GDM1 (cell line): ENCODE data around the gene NRIP1.

Experiments
- DNase-seq: peaks from one replicate; lab custom pipeline; 2025; lab: John Stamatoyannopoulos, UW

Gene NRIP1

DNA sequence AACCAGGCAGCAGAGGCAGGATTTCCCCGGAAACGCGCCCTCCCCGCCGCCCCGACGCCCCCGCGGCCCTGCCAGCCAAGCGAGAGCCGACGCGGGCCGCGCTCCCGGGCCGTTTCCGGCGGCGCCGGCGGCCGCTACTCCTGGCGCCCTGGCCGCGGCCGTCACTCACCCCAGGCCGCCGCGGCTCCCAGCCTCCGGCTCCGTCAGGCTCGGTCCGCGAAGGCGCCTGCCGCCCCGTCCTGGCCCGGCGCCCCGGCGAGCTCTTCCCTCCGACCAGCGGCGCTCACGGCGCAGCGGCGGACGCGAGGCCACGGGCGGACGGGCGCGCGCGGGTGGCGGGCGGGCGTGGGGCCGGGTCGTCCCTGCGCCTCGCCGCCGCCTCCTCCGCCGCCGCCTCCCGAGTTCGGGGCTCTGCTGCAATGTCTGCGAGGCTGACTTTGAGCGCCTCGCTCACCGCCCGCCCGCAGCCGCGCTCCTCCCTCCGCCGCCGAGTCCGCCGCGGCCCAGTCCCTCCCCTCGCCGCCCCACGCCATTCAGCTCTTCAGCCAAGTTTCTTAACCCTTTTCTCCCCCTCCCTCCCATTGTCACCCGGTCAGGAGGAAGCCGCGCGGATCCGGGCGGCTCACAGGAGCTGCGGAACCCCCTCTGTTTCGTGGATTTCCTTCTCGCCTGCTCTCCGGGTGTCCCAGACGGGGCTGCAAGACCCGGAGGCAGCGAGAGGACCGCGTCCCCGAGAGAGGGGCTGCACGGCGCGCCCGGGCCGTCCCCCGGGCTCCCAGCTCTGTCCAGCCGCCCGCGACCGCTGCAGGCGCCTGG is at the start of gene NRIP1:
Gene NRIP1, minus strand, starts transcription at position 425 of the 816 bp plus-strand sequence. CDS start 96,808 bp downstream, outside the sequence.
- peak; percentile 95 for DNase-seq

DNA sequence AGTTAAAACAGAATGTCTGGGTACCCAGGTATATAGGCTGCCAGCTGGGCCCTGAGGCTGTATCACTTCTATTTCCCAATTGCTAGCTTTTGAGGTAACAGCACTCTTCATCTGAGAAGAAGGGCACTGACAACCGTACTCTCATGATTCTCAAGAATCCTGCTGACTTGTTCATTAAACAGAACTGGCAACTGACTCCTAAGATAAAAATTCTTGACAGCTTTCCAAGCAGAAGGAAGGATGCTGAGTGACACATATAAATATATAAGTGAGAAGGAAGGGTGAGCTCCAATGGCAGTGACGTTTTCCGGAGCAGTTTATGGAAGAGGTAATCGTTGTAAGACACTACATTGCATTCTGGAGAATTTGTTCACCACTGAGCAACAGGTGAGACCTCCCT is 48.1 kb upstream of the NRIP1 start:
- DNase-seq: no peak

GRCh38 chr21:15108801-15109200 is 44.0 kb upstream of the NRIP1 start:
- no peak for DNase-seq

- no peak for DNase-seq
These were observed 39.7 kb upstream of the NRIP1 start for GRCh38 chr21:15104470-15104869.

DNA sequence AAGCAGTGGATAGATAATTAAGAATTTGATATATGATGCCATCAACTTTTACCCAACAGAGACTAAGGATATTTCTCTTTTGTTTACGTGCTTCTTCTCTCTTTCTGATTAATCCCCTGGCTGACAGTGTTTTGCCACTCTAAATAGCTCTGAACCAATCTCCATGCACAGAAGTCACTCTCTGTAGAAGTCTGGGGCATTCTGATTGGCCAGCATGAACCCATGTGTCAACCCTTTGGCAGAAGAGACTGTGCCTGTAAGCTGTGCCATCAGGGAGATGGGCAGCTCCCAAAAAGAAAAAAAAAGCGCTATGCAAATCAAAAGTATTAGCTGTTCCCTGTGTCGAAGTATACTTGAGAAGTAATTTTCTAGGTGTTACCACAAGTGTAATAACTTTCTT is 34.1 kb upstream of the NRIP1 start:
- DNase-seq: no peak

DNA sequence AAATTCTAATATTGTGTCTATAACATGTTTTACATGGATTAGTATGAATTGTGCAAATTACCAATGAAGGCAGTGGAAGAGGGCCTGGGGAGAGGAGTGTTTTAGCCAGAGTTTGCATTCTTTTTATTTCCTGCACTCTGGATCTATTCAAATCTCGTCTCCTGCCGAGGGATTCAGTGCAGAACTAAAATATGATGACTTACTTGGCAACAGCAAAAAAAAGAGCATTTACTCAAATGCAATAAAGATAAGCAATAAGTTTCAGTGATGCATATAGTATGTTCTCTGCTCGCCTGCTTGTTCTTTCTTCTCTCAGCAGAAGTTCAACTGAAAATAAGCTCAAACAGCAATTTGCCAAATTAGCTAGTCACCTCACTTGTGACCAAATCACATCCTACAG is 33.4 kb upstream of the NRIP1 start:
- DNase-seq: no peak

DNA sequence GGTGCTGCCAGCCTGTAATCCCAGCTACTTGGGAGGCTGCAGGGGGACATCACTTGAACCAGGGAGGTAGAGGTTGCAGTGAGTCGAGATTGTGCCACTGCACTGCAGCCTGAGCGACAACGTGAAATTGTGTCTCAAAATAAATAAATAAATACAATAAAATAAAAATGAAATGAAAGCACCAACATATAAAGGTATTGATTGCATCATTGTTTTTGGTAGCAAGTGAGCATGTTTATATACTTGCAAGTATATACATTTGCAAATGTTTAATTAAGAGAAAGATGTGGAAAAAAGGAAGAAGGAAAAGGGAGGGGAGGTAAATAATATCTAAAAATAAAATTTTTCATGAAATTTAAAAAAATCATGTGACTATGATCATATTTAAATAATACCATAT is 32.8 kb upstream of the NRIP1 start:
- DNase-seq: no peak

- DNase-seq: no peak
These were observed 31.3 kb upstream of the NRIP1 start for GRCh38 chr21:15096146-15096545.

DNA sequence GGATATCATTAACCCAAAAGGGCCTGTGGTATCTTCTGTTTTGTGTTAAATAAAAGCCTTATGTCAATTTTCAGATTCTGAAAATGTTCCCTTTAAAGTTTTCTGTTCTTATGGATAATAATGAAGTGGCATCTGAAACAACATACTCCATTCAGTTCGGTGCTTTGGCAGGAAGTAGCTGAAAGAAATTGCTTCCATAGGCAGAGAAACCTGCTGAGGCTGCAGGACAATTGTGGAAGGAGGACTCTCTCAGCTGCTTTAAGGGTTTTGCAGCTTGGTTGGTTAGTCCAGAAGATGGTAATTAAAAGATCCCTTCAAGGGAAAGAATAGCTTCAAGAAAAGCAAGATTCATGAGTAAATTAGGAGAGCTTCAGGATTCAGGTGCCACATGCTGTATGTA is 30.5 kb upstream of the NRIP1 start:
- no peak for DNase-seq

- no peak for DNase-seq
These were observed 29.9 kb upstream of the NRIP1 start for GRCh38 chr21:15094706-15095105.

GRCh38 chr21:15093216-15093615 is 28.4 kb upstream of the NRIP1 start:
- no peak for DNase-seq

GRCh38 chr21:15092745-15093144 is 27.9 kb upstream of the NRIP1 start:
- no peak for DNase-seq

- no peak for DNase-seq
These were observed 25.6 kb upstream of the NRIP1 start for GRCh38 chr21:15090390-15090789.

DNA sequence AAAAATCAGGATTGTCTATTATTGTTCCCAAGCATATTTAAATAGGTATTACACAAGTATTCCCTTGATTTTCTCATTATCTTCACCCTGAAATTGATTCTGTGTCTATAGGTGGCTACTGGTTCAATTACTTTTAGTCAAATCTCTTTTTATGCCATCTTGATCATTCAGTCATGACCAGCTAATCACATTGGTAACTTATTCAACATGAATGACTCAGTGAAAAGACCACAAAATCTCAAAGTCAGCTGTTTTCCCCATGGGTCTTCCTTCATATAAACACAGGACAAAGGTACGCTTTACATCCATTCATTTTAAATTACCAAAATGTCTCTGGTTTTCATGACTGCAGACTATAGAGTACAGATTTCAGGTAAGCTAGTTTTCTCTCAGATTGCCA is 23.7 kb upstream of the NRIP1 start:
- DNase-seq: no peak

DNA sequence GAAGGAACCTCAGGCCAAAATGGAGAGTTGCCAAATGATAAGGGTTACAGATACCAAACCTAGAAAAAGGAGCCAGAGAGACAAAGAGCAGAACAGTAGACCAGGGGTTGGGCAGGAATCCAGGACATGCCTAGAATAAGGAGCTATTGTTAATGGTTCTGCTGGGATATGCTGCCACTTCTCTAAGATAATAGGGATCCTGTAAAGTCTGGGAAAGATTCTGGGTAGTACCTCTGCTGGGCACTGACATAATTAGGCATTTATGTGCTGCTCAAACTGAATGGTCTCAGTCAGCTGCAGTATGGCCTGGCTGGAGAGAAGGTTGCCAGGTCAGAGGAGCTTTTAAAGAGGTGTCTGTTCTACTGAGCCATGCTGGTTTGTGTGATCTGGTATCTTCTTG is 19.9 kb upstream of the NRIP1 start:
- no peak for DNase-seq

- no peak for DNase-seq
These were observed 15.7 kb upstream of the NRIP1 start for GRCh38 chr21:15080526-15080925.

- no peak for DNase-seq
These were observed 14.5 kb upstream of the NRIP1 start for GRCh38 chr21:15079269-15079668.

- no peak for DNase-seq
These were observed 13.4 kb upstream of the NRIP1 start for GRCh38 chr21:15078180-15078579.

GRCh38 chr21:15077529-15078145 is 12.8 kb upstream of the NRIP1 start:
- no peak for DNase-seq

DNA sequence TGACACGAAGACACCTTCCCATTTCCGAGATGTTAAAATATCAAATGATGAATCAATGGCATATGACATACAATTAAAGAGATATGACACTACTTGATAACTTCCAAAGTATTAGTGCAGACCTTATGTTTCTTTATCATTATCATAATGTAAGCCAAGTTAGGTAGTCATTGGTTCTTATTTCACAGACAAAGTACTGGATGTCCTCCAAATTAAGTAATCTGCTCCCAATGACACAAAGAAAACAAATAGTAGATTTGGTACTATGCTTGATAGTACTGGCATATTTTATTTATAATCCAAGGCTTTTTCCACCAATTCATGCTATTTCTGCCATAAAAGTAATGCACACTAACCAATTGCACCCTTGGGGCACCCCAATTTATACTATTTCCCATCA is 11.9 kb upstream of the NRIP1 start:
- no peak for DNase-seq

- no peak for DNase-seq
These were observed 6.2 kb upstream of the NRIP1 start for GRCh38 chr21:15071009-15071408.

DNA sequence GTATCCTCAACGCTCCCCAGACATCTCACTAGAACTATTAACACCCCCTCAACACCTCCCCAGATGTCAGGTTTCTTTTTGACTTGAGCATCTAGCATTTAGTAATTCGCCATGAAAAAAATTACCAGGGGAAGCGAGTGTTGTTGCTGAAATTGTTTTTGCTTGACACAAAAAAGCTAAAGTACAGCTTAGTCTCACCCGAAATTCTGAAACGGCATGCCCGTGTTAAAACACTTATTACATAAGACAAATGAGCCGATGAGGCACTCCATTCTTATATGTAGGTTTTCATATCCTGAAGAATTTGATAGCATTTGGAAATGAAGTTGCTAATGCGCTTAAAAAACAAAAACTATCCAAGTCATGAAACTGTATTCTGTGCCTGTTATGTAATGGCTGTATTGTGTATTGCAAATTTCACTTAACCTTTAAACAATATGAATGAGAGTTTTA is 1.3 kb upstream of the NRIP1 start:
- no peak for DNase-seq

- peak; percentile 79 for DNase-seq
These were observed 757 bp upstream of the NRIP1 start for GRCh38 chr21:15065392-15066122.
